ENCODE measurements around the gene PIM1.
"Not testable (repeated sequence)": the region's sequence is repeated elsewhere in the genome, so short reads cannot be mapped to it uniquely, and the experiment has no call there.

Gene PIM1

GRCh38 chr6:37169496-37170272, at the start of gene PIM1:
PIM1 (plus strand) TSS chr6:37170152; CDS start chr6:37170576, 424 bp downstream.
- peak; percentile 98 for DNase-seq

- DNase-seq = no peak
Observed at GRCh38 chr6:37121556-37121955, 48.4 kb upstream of the PIM1 start.

GRCh38 chr6:37122861-37123260, 47.1 kb upstream of the PIM1 start:
- no peak for DNase-seq

- DNase-seq = no peak
Observed at GRCh38 chr6:37123957-37124729, 45.8 kb upstream of the PIM1 start.

- no peak for DNase-seq
Observed at GRCh38 chr6:37125774-37126492, 44.0 kb upstream of the PIM1 start.

- no peak for DNase-seq
Observed at GRCh38 chr6:37126493-37126958, 43.4 kb upstream of the PIM1 start.

GRCh38 chr6:37126961-37127616, 42.9 kb upstream of the PIM1 start:
- DNase-seq = no peak

GRCh38 chr6:37127961-37128862, 41.7 kb upstream of the PIM1 start:
- DNase-seq = no peak

- DNase-seq = not testable (repeated sequence)
Observed at GRCh38 chr6:37128863-37129443, 41.0 kb upstream of the PIM1 start.

- no peak for DNase-seq
Observed at GRCh38 chr6:37129566-37129965, 40.4 kb upstream of the PIM1 start.

GRCh38 chr6:37130704-37131103, 39.2 kb upstream of the PIM1 start:
- DNase-seq = no peak

- peak; percentile 73 for DNase-seq
Observed at GRCh38 chr6:37131104-37131959, 38.6 kb upstream of the PIM1 start.

- no peak for DNase-seq
Observed at GRCh38 chr6:37131960-37132253, 38.0 kb upstream of the PIM1 start.

- no peak for DNase-seq
Observed at GRCh38 chr6:37134036-37134395, 35.9 kb upstream of the PIM1 start.

- no peak for DNase-seq
Observed at GRCh38 chr6:37134396-37135191, 35.4 kb upstream of the PIM1 start.

GRCh38 chr6:37135835-37136694, 33.9 kb upstream of the PIM1 start:
- no peak for DNase-seq

GRCh38 chr6:37136821-37137200, 33.1 kb upstream of the PIM1 start:
- no peak for DNase-seq

- DNase-seq = no peak
Observed at GRCh38 chr6:37137201-37138090, 32.5 kb upstream of the PIM1 start.
